Endothelial cell (in vitro differentiated cells): ENCODE results near the gene NHLRC4. TPM values are rescaled to one million over a fixed set of nuclear protein-coding genes. Genes with fewer than 3 reads are reported as not detected.
A peak's percentile ranks its signal among the peaks of the same experiment; 100 is the strongest.

Experiments
- DNase-seq: peaks from one replicate; pipeline ENCODE4 v3.0.0; 2021; ENCODE audit warnings: low spot score
- H3K27ac Mint-ChIP-seq: one replicate; pipeline ENCODE4 v1.8.0; 2021; ENCODE audit warnings: mixed read lengths, inconsistent platforms; ENCODE audit not compliant: unreplicated experiment
- H3K27me3 Mint-ChIP-seq: one replicate; pipeline ENCODE4 v1.8.0; 2021; ENCODE audit warnings: mild to moderate bottlenecking, moderate library complexity, mixed read lengths, inconsistent platforms; ENCODE audit not compliant: unreplicated experiment
- H3K36me3 Mint-ChIP-seq: one replicate; pipeline ENCODE4 v1.8.0; 2021; ENCODE audit warnings: mild to moderate bottlenecking, low read depth, mixed read lengths, inconsistent platforms; ENCODE audit not compliant: unreplicated experiment
- H3K4me1 Mint-ChIP-seq: one replicate; pipeline ENCODE4 v1.8.0; 2021; ENCODE audit warnings: mild to moderate bottlenecking, mixed read lengths, inconsistent platforms; ENCODE audit not compliant: unreplicated experiment
- H3K4me3 Mint-ChIP-seq: one replicate; pipeline ENCODE4 v1.8.0; 2021; ENCODE audit warnings: mild to moderate bottlenecking, mixed read lengths, inconsistent platforms; ENCODE audit not compliant: unreplicated experiment
- H3K9me3 Mint-ChIP-seq: one replicate; pipeline ENCODE4 v1.8.0; 2021; ENCODE audit warnings: mixed read lengths, inconsistent platforms; ENCODE audit not compliant: unreplicated experiment
- CTCF ChIP-seq: fragments of 200-600 bp; sonication (generic); IDR thresholded peaks from one replicate; pipeline ENCODE4 v1.5.0; 2021; ENCODE audit warnings: antibody characterized with exemption; ENCODE audit not compliant: unreplicated experiment
- total RNA-seq: library from RNA; stranded (reverse); fragmentation: NEBNext Ultra II Directional; extraction: Animal tissue kit (Norgen Biotek cat#: 25700); gene quantifications from one replicate; pipeline ENCODE4 v1.2.1, GENCODE V29; 2021; ENCODE audit not compliant: unreplicated experiment

NHLRC4 gene
- total RNA-seq, 1 donor from 2014 or later: 0.69 TPM

GRCh38 chr16:586047-586644 lies 19.3 kb downstream of the NHLRC4 start:
- TF ChIP-seq CTCF: no peak
- H3K9me3 Mint-ChIP-seq: no peaks in the 10 kb centered on the region
- no peak overlapping the region for H3K27ac Mint-ChIP-seq
- no peak overlapping the region for H3K4me3 Mint-ChIP-seq
- H3K4me1 Mint-ChIP-seq: peaks cover 15% of the 10 kb centered on the region
- peaks cover 7% of the 10 kb centered on the region for H3K36me3 Mint-ChIP-seq
- H3K27me3 Mint-ChIP-seq: peaks cover 14% of the 10 kb centered on the region
- DNase-seq: no peak

- no peak for DNase-seq
- Mint-ChIP-seq H3K4me3 (peak overlapping the region; percentile 79), H3K9me3 (no peaks in the 10 kb centered on the region), H3K4me1 (peaks cover 16% of the 10 kb centered on the region), H3K27me3 (peaks cover 14% of the 10 kb centered on the region), H3K36me3 (peaks cover 9% of the 10 kb centered on the region), H3K27ac (no peak overlapping the region)
- TF ChIP-seq CTCF: no peak
Observed at GRCh38 chr16:586645-587590, 20.1 kb downstream of the NHLRC4 start.

GRCh38 chr16:588639-588888 lies 21.8 kb downstream of the NHLRC4 start:
- TF ChIP-seq CTCF: no peak
- peaks cover 16% of the 10 kb centered on the region for H3K4me1 Mint-ChIP-seq
- peaks cover 19% of the 10 kb centered on the region for H3K36me3 Mint-ChIP-seq
- peak; percentile 41 for DNase-seq
- H3K4me3 Mint-ChIP-seq: peak overlapping the region; percentile 96
- peaks cover 19% of the 10 kb centered on the region for H3K27me3 Mint-ChIP-seq
- H3K9me3 Mint-ChIP-seq: no peaks in the 10 kb centered on the region
- peak overlapping the region; percentile 91 for H3K27ac Mint-ChIP-seq

GRCh38 chr16:588889-589657 lies 22.3 kb downstream of the NHLRC4 start:
- TF ChIP-seq CTCF: no peak
- peak; percentile 98 for DNase-seq
- peaks cover 16% of the 10 kb centered on the region for H3K4me1 Mint-ChIP-seq
- H3K27ac Mint-ChIP-seq: peak overlapping the region; percentile 99
- peak overlapping the region; percentile 96 for H3K4me3 Mint-ChIP-seq
- H3K27me3 Mint-ChIP-seq: peaks cover 19% of the 10 kb centered on the region
- H3K9me3 Mint-ChIP-seq: no peaks in the 10 kb centered on the region
- H3K36me3 Mint-ChIP-seq: peaks cover 21% of the 10 kb centered on the region
